CMK (cell line): ENCODE results near the gene DCLK1.

Experiments
- DNase-seq: peaks from one replicate; pipeline ENCODE4 v3.0.0-alpha.2; 2010; ENCODE audit warnings: low read depth

The DCLK1 gene

GRCh38 chr13:35892837-35893814 is 238.1 kb downstream of the DCLK1 start:
- DNase-seq, result no peak

GRCh38 chr13:35891507-35892441 is 239.4 kb downstream of the DCLK1 start:
- DNase-seq, result no peak

- DNase-seq, result no peak
Observed at GRCh38 chr13:35889560-35889959, 241.6 kb downstream of the DCLK1 start.

GRCh38 chr13:35888981-35889380 is 242.2 kb downstream of the DCLK1 start:
- DNase-seq, result no peak

GRCh38 chr13:35888457-35888883 is 242.7 kb downstream of the DCLK1 start:
- DNase-seq, result no peak

- no peak for DNase-seq
Observed at GRCh38 chr13:35887115-35887666, 244.0 kb downstream of the DCLK1 start.

GRCh38 chr13:35886332-35887114 is 244.7 kb downstream of the DCLK1 start:
- DNase-seq, result no peak

GRCh38 chr13:35884211-35884760 is 246.9 kb downstream of the DCLK1 start:
- DNase-seq, result no peak

- DNase-seq, result no peak
Observed at GRCh38 chr13:35882722-35883497, 248.3 kb downstream of the DCLK1 start.

GRCh38 chr13:35881360-35881759 is 249.8 kb downstream of the DCLK1 start:
- DNase-seq, result no peak

GRCh38 chr13:35879111-35879510 is 252.1 kb downstream of the DCLK1 start:
- DNase-seq, result no peak

- DNase-seq, result no peak
Observed at GRCh38 chr13:35876601-35877000, 254.6 kb downstream of the DCLK1 start.

- DNase-seq, result no peak
Observed at GRCh38 chr13:35874704-35875103, 256.5 kb downstream of the DCLK1 start.

GRCh38 chr13:35872369-35872768 is 258.8 kb downstream of the DCLK1 start:
- no peak for DNase-seq

GRCh38 chr13:35871561-35871960 is 259.6 kb downstream of the DCLK1 start:
- no peak for DNase-seq

- no peak for DNase-seq
Observed at GRCh38 chr13:35866801-35867200, 264.4 kb downstream of the DCLK1 start.

GRCh38 chr13:35865341-35866240 is 265.6 kb downstream of the DCLK1 start:
- no peak for DNase-seq

- DNase-seq, result no peak
Observed at GRCh38 chr13:35860661-35861060, 270.5 kb downstream of the DCLK1 start.

GRCh38 chr13:35859981-35860380 is 271.2 kb downstream of the DCLK1 start:
- DNase-seq, result no peak
